CD4-positive, alpha-beta memory T cell (primary cell): ENCODE data around the gene XCR1. TPM values are rescaled to one million over a fixed set of nuclear protein-coding genes. Genes with fewer than 3 reads are reported as not detected.
A peak's percentile ranks its signal among the peaks of the same experiment; 100 is the strongest.

Experiments
- CTCF ChIA-PET: fragments of 350-600 bp; sonication (Branson Sonifier 250); formaldehyde crosslinking; loops from one replicate; lab custom pipeline; 2021; ENCODE audit warnings: inconsistent platforms; ENCODE audit not compliant: partially characterized antibody; lab: Charles Lee
- POLR2A ChIA-PET: fragments of 350-600 bp; sonication (Branson Sonifier 250); formaldehyde crosslinking; loops from one replicate; lab custom pipeline; 2021; ENCODE audit not compliant: partially characterized antibody; lab: Charles Lee
- DNase-seq, 5 donors: peaks; one replicate each; pipeline versions ENCODE4 v3.0.0 to v3.0.0-alpha.2; 2020 to 2022; ENCODE audit warnings: mixed read lengths in 1 of 5
- H3K27ac ChIP-seq: one replicate; pipeline ENCODE4 v1.7.0; 2013; ENCODE audit warnings: low read depth, low read length
- H3K27me3 ChIP-seq: 2 replicates; pipeline ENCODE4 v1.7.0; 2013; ENCODE audit warnings: mild to moderate bottlenecking, low read length, moderate library complexity; ENCODE audit not compliant: insufficient read depth
- H3K36me3 ChIP-seq: 2 replicates; pipeline ENCODE4 v1.7.0; 2013; ENCODE audit warnings: mild to moderate bottlenecking, low read length, moderate library complexity; ENCODE audit not compliant: insufficient read depth
- H3K4me1 ChIP-seq: 2 replicates; pipeline ENCODE4 v1.7.0; 2013; ENCODE audit warnings: mild to moderate bottlenecking, low read length, moderate library complexity; ENCODE audit not compliant: insufficient read depth
- H3K4me3 ChIP-seq, 2 donors: one replicate each; pipeline ENCODE4 v1.7.0; 2013; ENCODE audit warnings: low read length in 2 of 2, mild to moderate bottlenecking in 1 of 2
- H3K9me3 ChIP-seq, 2 donors: one replicate each; pipeline ENCODE4 v1.7.0; 2013; ENCODE audit warnings: low read length in 2 of 2, control low read depth in 1 of 2; ENCODE audit not compliant: control insufficient read depth in 1 of 2
- H3K27ac Mint-ChIP-seq, 7 donors: one replicate each; pipeline ENCODE4 v1.8.0; 2020 to 2021; ENCODE audit warnings: mixed read lengths in 7 of 7, mild to moderate bottlenecking in 6 of 7, inconsistent platforms in 3 of 7, moderate library complexity in 3 of 7
- H3K27me3 Mint-ChIP-seq, 2 donors: one replicate each; pipeline ENCODE4 v1.8.0; 2020 to 2021; ENCODE audit warnings: mixed read lengths in 2 of 2
- H3K36me3 Mint-ChIP-seq, 2 donors: one replicate each; pipeline ENCODE4 v1.8.0; 2020 to 2021; ENCODE audit warnings: mixed read lengths in 2 of 2, inconsistent platforms in 1 of 2, mild to moderate bottlenecking in 1 of 2
- H3K4me1 Mint-ChIP-seq, 4 donors: one replicate each; pipeline ENCODE4 v1.8.0; 2020 to 2021; ENCODE audit warnings: mixed read lengths in 4 of 4, mild to moderate bottlenecking in 1 of 4
- H3K4me3 Mint-ChIP-seq, 8 donors: one replicate each; pipeline ENCODE4 v1.8.0; 2020 to 2021; ENCODE audit warnings: mixed read lengths in 8 of 8, mild to moderate bottlenecking in 7 of 8, moderate library complexity in 6 of 8, inconsistent platforms in 3 of 8
- H3K9me3 Mint-ChIP-seq, 8 donors: one replicate each; pipeline ENCODE4 v1.8.0; 2020 to 2021; ENCODE audit warnings: mixed read lengths in 8 of 8, mild to moderate bottlenecking in 5 of 8, inconsistent platforms in 3 of 8, moderate library complexity in 1 of 8
- intact Hi-C: fragments of 100-400 bp; cut with micrococcal nuclease; formaldehyde crosslinking; loops from one replicate; pipeline ENCODE4 v1.15.1; 2023
- polyA plus RNA-seq, 2 donors: library from polyadenylated mRNA; unstranded; fragments of 300-500 nt; fragmentation: Illumina TruSeq; gene quantifications; one replicate each; pipeline ENCODE4 v1.2.3, GENCODE V29; 2021
- total RNA-seq, 2 experiments: library from RNA; stranded (reverse); gene quantifications; one replicate each; pipeline ENCODE4 v1.2.3, GENCODE V29; 2021

Gene XCR1
- total and polyA plus RNA-seq, 4 experiments from 2014 or later, result not detected

DNA sequence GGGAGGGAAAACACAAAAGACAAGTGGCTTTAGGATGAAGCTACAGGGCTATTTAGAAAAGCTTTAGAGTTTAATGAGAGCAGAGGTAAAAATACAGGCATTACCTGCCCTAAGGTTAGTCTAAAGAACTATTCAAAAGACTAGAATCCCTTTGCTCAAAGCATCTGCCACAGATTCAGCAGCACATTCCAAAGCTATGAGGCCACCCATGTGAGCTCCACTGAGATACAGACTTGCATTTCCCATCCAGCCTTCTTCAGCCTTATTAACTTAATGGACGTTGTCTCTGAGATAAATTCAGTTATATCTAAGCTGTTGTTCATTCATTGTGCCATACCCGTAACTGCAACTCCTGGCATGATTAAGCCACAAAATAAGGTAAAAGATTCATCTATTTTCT is 58.6 kb downstream of the XCR1 start:
- H3K4me3 Mint-ChIP-seq, result no peak overlapping the region
- H3K27me3 Mint-ChIP-seq, result no peaks in the 10 kb centered on the region
- intact Hi-C loops, result no loop called here
- Histone ChIP-seq H3K9me3 (no peaks in the 10 kb centered on the region), H3K27me3 (no peaks in the 10 kb centered on the region), H3K4me3 (no peak overlapping the region), H3K4me1 (peaks cover 75% of the 10 kb centered on the region), H3K36me3 (peaks cover 58% of the 10 kb centered on the region), H3K27ac (no peak overlapping the region)
- no peak for DNase-seq
- H3K36me3 Mint-ChIP-seq, result peaks cover 70 to 74% of the 10 kb centered on the region in 2 donors
- no peaks in the 10 kb centered on the region for H3K9me3 Mint-ChIP-seq
- peaks cover 36 to 90% (median 64%) of the 10 kb centered on the region in 4 donors for H3K4me1 Mint-ChIP-seq
- CTCF ChIA-PET, result interaction anchor here (0.8 to 14.1 kb wide), 6 partner anchors 8 to 217 kb away, joined by 3 to 153 read pairs (median 34); partner anchors contain the start of gene CXCR6
- peak overlapping the region in 1 of 7 donors; percentile 39 for H3K27ac Mint-ChIP-seq
- POLR2A ChIA-PET, result interaction anchor here (1.0 to 9.1 kb wide), 9 partner anchors 6 to 98 kb away, joined by 3 to 108 read pairs (median 58); partner anchors contain the start of genes CXCR6 and FYCO1

DNA sequence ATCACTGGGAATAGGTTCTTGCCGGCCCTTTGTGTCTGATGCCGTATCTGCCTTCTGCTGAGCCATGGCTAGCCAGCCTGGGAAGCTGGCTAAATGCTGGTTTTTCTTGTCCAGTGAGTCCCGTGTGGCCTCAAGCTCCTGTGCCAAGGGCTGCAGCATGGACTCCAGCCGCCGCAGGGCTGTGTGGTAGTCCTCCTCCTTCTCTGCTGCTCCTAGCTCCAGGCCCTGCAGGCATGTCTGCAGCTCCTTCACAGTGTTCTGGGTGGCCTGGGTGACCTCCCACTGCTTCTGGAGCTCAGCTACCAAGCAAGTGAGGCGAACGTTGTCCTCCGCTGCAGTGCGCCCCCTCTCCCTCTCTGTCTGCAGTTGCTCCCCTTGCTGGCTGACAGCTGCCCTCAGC is 59.1 kb downstream of the XCR1 start:
- Mint-ChIP-seq H3K4me3 (peak overlapping the region in 1 of 8 donors; percentile 59), H3K4me1 (peaks cover 41 to 90% (median 65%) of the 10 kb centered on the region in 4 donors), H3K27me3 (no peaks in the 10 kb centered on the region), H3K36me3 (peaks cover 75% of the 10 kb centered on the region in 2 donors), H3K27ac (peak overlapping the region in 1 of 7 donors; percentile 65), H3K9me3 (no peaks in the 10 kb centered on the region)
- H3K27me3 ChIP-seq, result no peaks in the 10 kb centered on the region
- no peaks in the 10 kb centered on the region for H3K9me3 ChIP-seq
- no peak for DNase-seq
- H3K4me3 ChIP-seq, result no peak overlapping the region
- peaks cover 75% of the 10 kb centered on the region for H3K4me1 ChIP-seq
- intact Hi-C loops, result no loop called here
- peaks cover 58% of the 10 kb centered on the region for H3K36me3 ChIP-seq
- CTCF ChIA-PET, result interaction anchor here (1.3 to 14.1 kb wide), 7 partner anchors 8 to 110 kb away, joined by 4 to 153 read pairs (median 36); partner anchors contain the start of gene CXCR6
- POLR2A ChIA-PET, result interaction anchor here (1.1 to 9.1 kb wide), 9 partner anchors 7 to 98 kb away, joined by 4 to 108 read pairs (median 58); partner anchors contain the start of genes CXCR6 and FYCO1
- H3K27ac ChIP-seq, result no peak overlapping the region

DNA sequence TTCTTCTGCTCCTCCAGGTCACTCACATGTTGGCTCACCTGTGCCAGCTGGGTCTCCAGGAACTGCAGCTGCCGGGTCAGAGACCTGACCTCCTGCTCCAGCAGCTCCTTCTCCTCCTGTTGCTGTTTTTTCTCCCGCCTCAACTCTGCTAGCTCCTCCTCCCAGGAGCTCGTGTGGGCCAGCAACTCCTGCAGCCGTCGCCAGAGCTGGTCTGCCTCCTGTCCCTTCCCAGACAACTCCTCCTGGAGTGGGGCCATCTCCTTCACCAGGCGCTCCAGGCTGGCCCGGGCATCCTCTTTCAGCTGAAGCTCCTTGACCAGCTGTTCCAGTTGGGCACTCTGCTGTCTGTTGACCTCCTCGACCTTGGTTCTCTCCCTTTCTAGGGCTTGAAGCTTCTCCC is 59.6 kb downstream of the XCR1 start:
- CTCF ChIA-PET, result interaction anchor here (1.3 to 14.1 kb wide), 9 partner anchors 9 to 110 kb away, joined by 4 to 153 read pairs (median 31); partner anchors contain the start of gene CXCR6
- peaks cover 75% of the 10 kb centered on the region for H3K4me1 ChIP-seq
- H3K27ac Mint-ChIP-seq, result peak overlapping the region in 4 of 7 donors; percentile 62 to 77 (median 67)
- H3K9me3 Mint-ChIP-seq, result no peaks in the 10 kb centered on the region
- H3K27me3 Mint-ChIP-seq, result no peaks in the 10 kb centered on the region
- H3K27ac ChIP-seq, result no peak overlapping the region
- no peak overlapping the region for H3K4me3 ChIP-seq
- POLR2A ChIA-PET, result interaction anchor here (1.1 to 9.1 kb wide), 10 partner anchors 7 to 110 kb away, joined by 4 to 108 read pairs (median 37); partner anchors contain the start of genes CXCR6 and FYCO1
- peaks cover 40 to 90% (median 67%) of the 10 kb centered on the region in 4 donors for H3K4me1 Mint-ChIP-seq
- no peaks in the 10 kb centered on the region for H3K27me3 ChIP-seq
- no peak for DNase-seq
- no peaks in the 10 kb centered on the region for H3K9me3 ChIP-seq
- intact Hi-C loops, result no loop called here
- H3K36me3 ChIP-seq, result peaks cover 58% of the 10 kb centered on the region
- peaks cover 76 to 78% of the 10 kb centered on the region in 2 donors for H3K36me3 Mint-ChIP-seq
- H3K4me3 Mint-ChIP-seq, result peak overlapping the region in 1 of 8 donors; percentile 50

Other genes with a start within 250 kb of the XCR1 start
- not detected for gene SLC6A20, start 230.9 kb downstream of the XCR1 start, total RNA-seq
- gene SLC6A20, start 230.9 kb downstream of the XCR1 start, polyA plus RNA-seq, result under 1 TPM in 1 of 2 donors, not detected in 1; 0.41 TPM
- 10 to 100 TPM in 1 of 2 experiments, 1 to 10 TPM in 1; 7.1 to 10.0 TPM for gene LZTFL1, start 185.4 kb downstream of the XCR1 start, total RNA-seq
- gene LZTFL1, start 185.4 kb downstream of the XCR1 start, polyA plus RNA-seq, result 10 to 100 TPM in 1 of 2 donors, 1 to 10 TPM in 1; 6.9 to 11.7 TPM
- gene CCR9, start 140.9 kb downstream of the XCR1 start, total RNA-seq, result 1 to 10 TPM; 4.0 to 4.5 TPM
- gene CCR9, start 140.9 kb downstream of the XCR1 start, polyA plus RNA-seq, result 1 to 10 TPM; 3.9 to 4.4 TPM
- gene CXCR6, start 84.0 kb downstream of the XCR1 start, total RNA-seq, result 1 to 10 TPM; 8.6 to 9.6 TPM
- 10 to 100 TPM in 1 of 2 donors, 1 to 10 TPM in 1; 6.1 to 13.6 TPM for gene CXCR6, start 84.0 kb downstream of the XCR1 start, polyA plus RNA-seq
- 10 to 100 TPM; 42.5 to 43.3 TPM for gene FYCO1, start 31.7 kb downstream of the XCR1 start, total RNA-seq
- 10 to 100 TPM in 1 of 2 donors, under 1 TPM in 1; 0.73 to 10.8 TPM for gene FYCO1, start 31.7 kb downstream of the XCR1 start, polyA plus RNA-seq
- gene CCR1, start 180.8 kb upstream of the XCR1 start, total RNA-seq, result 1 to 10 TPM; 1.3 to 2.0 TPM
- under 1 TPM; 0.07 to 0.10 TPM for gene CCR1, start 180.8 kb upstream of the XCR1 start, polyA plus RNA-seq
- under 1 TPM; 0.29 to 0.55 TPM for gene CCR3, start 215.0 kb upstream of the XCR1 start, total RNA-seq
- gene CCR3, start 215.0 kb upstream of the XCR1 start, polyA plus RNA-seq, result under 1 TPM in 1 of 2 donors, not detected in 1; 0.60 TPM